PFSK-1 (cell line): Measurements from ENCODE around the gene AURKA.

Source experiments
- FOXP2 ChIP-seq: optimal IDR thresholded peaks from 2 replicates; pipeline ENCODE3; 2011; ENCODE audit warnings: borderline replicate concordance, control low read depth, inconsistent platforms; ENCODE audit not compliant: insufficient read depth; ENCODE audit errors: extremely low read length, extremely low read depth
- POLR2AphosphoS5 ChIP-seq: IDR thresholded peaks from 2 replicates; pipeline ENCODE4 v1.6.1; 2012; ENCODE audit warnings: low read depth, mild to moderate bottlenecking, control low read depth, low read length, moderate library complexity
- SIN3A ChIP-seq: IDR thresholded peaks from 2 replicates; pipeline ENCODE4 v1.6.1; 2012; ENCODE audit warnings: mild to moderate bottlenecking, low read length, moderate library complexity, borderline replicate concordance; ENCODE audit not compliant: insufficient read depth
- TAF1 ChIP-seq: IDR thresholded peaks from 2 replicates; pipeline ENCODE4 v1.6.1; 2012; ENCODE audit warnings: low read length, control low read depth, borderline replicate concordance; ENCODE audit not compliant: insufficient read depth
- TF ChIP-seq, protein P1 (sequence below), 2 experiments: IDR thresholded peaks; 2 replicates each; pipeline versions ENCODE4 v1.6.1 to v1.8.0; 2011 to 2012; ENCODE audit warnings: low read depth in 2 of 2, low read length in 2 of 2, control low read depth in 1 of 2, inconsistent platforms in 1 of 2, mild to moderate bottlenecking in 1 of 2, moderate library complexity in 1 of 2; ENCODE audit not compliant: insufficient read depth in 1 of 2

AURKA gene

DNA sequence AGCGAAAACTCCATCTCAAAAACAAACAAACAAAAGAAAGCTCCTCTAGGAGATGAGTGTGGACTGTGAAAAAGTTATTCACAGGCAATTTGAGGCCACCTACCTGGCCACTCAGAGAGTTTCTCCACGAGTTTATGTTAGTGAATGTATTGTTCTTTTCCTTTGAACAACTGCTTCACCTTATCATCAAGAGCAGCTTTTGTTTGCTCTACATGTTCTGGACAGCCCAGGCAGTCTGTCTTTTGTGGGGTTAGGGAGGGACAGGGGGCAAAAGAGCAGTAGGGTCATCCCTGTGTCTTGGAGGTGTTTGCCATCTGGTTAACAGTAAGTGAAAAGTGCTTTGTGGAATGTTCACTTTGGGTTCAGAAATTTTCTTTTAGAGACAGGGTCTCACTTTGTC lies 28.0 kb upstream of the AURKA start:
- TF ChIP-seq FOXP2 (no peak), POLR2AphosphoS5 (no peak), TAF1 (no peak), SIN3A (no peak)
- TF ChIP-seq, protein P1, sequence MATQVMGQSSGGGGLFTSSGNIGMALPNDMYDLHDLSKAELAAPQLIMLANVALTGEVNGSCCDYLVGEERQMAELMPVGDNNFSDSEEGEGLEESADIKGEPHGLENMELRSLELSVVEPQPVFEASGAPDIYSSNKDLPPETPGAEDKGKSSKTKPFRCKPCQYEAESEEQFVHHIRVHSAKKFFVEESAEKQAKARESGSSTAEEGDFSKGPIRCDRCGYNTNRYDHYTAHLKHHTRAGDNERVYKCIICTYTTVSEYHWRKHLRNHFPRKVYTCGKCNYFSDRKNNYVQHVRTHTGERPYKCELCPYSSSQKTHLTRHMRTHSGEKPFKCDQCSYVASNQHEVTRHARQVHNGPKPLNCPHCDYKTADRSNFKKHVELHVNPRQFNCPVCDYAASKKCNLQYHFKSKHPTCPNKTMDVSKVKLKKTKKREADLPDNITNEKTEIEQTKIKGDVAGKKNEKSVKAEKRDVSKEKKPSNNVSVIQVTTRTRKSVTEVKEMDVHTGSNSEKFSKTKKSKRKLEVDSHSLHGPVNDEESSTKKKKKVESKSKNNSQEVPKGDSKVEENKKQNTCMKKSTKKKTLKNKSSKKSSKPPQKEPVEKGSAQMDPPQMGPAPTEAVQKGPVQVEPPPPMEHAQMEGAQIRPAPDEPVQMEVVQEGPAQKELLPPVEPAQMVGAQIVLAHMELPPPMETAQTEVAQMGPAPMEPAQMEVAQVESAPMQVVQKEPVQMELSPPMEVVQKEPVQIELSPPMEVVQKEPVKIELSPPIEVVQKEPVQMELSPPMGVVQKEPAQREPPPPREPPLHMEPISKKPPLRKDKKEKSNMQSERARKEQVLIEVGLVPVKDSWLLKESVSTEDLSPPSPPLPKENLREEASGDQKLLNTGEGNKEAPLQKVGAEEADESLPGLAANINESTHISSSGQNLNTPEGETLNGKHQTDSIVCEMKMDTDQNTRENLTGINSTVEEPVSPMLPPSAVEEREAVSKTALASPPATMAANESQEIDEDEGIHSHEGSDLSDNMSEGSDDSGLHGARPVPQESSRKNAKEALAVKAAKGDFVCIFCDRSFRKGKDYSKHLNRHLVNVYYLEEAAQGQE (IDR thresholded peaks at IDR 0.05; ENCODE audit: insufficient read depth in 1 of 2, low read depth in 2 of 2, low read length in 2 of 2) = no peak

DNA sequence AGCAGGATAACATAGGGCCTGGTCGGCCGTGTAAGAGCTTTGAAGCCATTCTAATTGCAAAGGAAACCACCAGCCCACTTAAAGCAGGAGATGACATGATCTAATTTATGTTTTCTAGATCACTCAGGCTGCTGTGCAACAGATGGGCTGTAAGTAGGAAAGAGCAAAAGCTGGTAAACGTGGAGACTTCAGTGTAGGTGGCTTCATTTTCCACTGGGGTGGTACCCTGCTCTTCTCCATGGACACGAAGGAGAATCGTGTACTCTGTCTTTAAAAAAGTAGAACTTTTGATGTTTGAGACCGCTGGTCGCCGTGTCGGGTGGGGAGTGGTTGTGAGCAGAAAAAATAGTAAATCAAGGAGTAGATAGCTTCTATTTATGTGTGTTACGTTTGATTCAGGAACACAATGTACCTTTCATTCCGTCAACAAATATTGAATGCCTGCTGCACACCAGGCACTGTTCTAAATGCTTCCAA lies 26.4 kb upstream of the AURKA start:
- TF ChIP-seq SIN3A (no peak), POLR2AphosphoS5 (no peak), TAF1 (no peak), FOXP2 (no peak)
- TF ChIP-seq, protein P1 (IDR thresholded peaks at IDR 0.05; ENCODE audit: insufficient read depth in 1 of 2, low read depth in 2 of 2, low read length in 2 of 2) = no peak

DNA sequence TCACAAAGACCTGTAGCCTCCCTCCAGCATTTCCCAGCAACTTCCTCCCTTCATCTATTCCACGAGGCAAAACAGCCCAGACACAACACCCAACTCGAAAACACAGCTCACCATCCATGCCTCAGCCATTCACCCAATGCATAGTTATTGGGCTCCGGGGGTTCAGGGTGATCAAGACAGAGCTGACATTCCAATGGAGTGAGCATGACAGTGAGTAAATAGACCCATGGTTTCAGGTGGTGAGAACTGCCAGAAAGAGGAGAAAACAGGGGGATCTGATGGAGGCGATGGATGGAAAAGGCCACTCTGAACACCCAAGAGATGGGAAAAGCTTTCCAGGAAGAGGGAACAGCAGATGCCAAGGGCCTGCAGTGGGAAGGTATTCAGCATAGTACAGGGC lies 25.9 kb upstream of the AURKA start:
- TF ChIP-seq, protein P1 (IDR thresholded peaks at IDR 0.05; ENCODE audit: insufficient read depth in 1 of 2, low read depth in 2 of 2, low read length in 2 of 2) = no peak
- no peak for TF ChIP-seq TAF1
- no peak for TF ChIP-seq FOXP2
- TF ChIP-seq POLR2AphosphoS5 = no peak
- TF ChIP-seq SIN3A = no peak

DNA sequence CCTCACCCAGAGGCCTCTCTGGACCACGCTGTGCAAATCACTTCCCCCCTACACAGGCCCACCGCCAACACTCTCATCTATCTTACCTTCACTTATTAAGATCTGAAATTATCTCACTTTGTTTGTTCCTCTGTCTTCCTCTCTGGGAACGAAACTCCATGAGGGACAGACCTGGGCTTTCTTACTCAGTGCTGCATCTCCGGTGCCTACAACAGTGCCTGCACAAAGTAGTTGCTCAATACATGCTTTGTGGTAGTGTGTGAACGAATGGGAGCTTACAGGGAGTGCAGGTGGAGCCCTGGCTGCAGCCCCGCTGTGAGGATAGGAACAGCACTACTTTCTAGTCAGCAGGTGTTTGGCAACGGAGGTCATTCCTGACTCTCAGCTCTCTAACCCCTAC lies 25.4 kb upstream of the AURKA start:
- TF ChIP-seq TAF1 (no peak), FOXP2 (no peak), POLR2AphosphoS5 (no peak), SIN3A (no peak)
- TF ChIP-seq, protein P1 (IDR thresholded peaks at IDR 0.05; ENCODE audit: insufficient read depth in 1 of 2, low read depth in 2 of 2, low read length in 2 of 2) = no peak

DNA sequence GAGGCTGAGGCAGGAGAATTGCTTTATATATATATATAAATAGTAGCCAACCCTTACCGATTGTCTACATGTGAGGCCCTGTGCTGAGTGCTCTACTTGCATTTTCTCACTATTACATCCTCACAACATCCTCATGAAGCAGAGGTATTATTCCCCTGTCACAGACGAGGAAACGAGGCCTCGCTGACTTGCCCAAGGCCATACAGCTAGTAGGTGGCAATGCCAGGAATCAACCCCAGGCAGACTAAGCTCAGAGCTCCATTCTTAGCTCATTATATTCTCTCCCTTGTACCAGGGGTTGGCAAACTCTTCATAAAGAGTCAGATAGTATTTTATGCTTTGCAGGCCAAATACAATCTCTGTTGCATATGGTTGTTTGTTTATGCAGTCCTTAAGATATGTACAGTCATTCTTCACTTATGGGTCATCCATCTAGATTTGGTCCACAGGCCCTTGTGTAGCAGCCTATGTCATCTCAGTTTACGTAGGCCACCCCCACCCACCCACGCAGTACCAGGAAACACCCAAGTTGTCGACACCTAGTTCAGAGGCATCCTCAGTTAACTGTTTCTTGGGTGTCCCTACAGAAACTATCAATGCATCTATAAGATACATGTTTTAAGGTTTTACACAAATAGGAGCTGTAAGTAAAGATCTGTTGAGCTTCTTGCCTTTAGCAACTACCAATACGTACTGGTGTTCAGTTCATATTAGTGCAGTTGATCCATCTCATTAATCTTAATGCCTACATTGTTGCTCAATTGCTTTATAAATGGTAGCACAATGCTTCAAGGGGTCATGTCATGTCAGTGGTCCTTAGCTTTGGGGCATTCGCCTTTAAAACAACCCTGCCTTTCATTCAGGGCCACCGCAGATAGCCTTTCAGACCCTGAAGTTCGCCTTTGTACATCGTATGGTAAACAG lies 23.1 kb upstream of the AURKA start:
- TF ChIP-seq, protein P1 (IDR thresholded peaks at IDR 0.05; ENCODE audit: insufficient read depth in 1 of 2, low read depth in 2 of 2, low read length in 2 of 2) = no peak
- TF ChIP-seq POLR2AphosphoS5 (no peak), SIN3A (no peak), TAF1 (no peak), FOXP2 (no peak)
